Left lung (tissue), 10 donors: ENCODE measurements around the gene MPO. TPM values are rescaled to one million over a fixed set of nuclear protein-coding genes. Genes with fewer than 3 reads are reported as not detected.

Experiments
- ATAC-seq: fragments of 200-7000 bp; cut with Tn5 transposase; one replicate; pipeline ENCODE4 v1.9.1; 2020; ENCODE audit warnings: moderate library complexity
- DNase-seq, 4 donors: peaks; one replicate each; pipeline ENCODE4 v3.0.0-alpha.2; 2013 to 2020
- H3K27ac ChIP-seq, 2 donors: fragments of 200-600 bp; sonication (generic) in 1 of 2; one replicate each; pipeline versions ENCODE4 v1.5.0 to v1.8.0; 2020 to 2021
- H3K27me3 ChIP-seq, 2 donors: fragments of 200-600 bp; sonication (generic) in 1 of 2; one replicate each; pipeline versions ENCODE4 v1.5.0 to v1.8.0; 2020 to 2021
- H3K36me3 ChIP-seq, 2 donors: fragments of 200-600 bp; sonication (generic) in 1 of 2; one replicate each; pipeline versions ENCODE4 v1.5.0 to v1.8.0; 2020 to 2021
- H3K4me1 ChIP-seq, 2 donors: fragments of 200-600 bp; one replicate each; pipeline ENCODE4 v1.8.0; 2021
- H3K4me3 ChIP-seq, 2 donors: fragments of 200-600 bp; sonication (generic) in 1 of 2; one replicate each; pipeline versions ENCODE4 v1.5.0 to v1.8.0; 2020 to 2021; ENCODE audit warnings: mild to moderate bottlenecking in 1 of 2
- H3K9me3 ChIP-seq, 2 donors: fragments of 200-600 bp; sonication (generic) in 1 of 2; one replicate each; pipeline versions ENCODE4 v1.5.0 to v1.8.0; 2020 to 2021
- intact Hi-C, 2 donors: fragments of 100-400 bp; cut with DNase I; formaldehyde crosslinking; loops; one replicate each; pipeline versions ENCODE4 v1.11.2 to v1.14.2; 2022
- polyA plus RNA-seq, 6 donors: library from polyadenylated mRNA; unstranded; fragments of 120-200 nt; gene quantifications; one replicate each; pipeline ENCODE4 v1.2.1, GENCODE V29; 2013; ENCODE audit not compliant: insufficient read length in 6 of 6
- total RNA-seq, 2 donors: library from RNA; stranded (reverse); fragmentation: NEBNext Ultra II Directional; extraction: Animal tissue kit (Norgen Biotek cat#: 25700); gene quantifications; one replicate each; pipeline ENCODE4 v1.2.1, GENCODE V29; 2021
- TF ChIP-seq, protein P1 (sequence below), 2 donors: fragments of 200-600 bp; sonication (generic) in 1 of 2; IDR thresholded peaks; one replicate each; pipeline versions ENCODE4 v1.5.0 to v1.8.0; 2021; ENCODE audit warnings: antibody characterized with exemption in 2 of 2
- donor health status: DM: no; HTN: yes; CAD: no.
- donor health status: DM: no; HTN: no; CAD: no.

Gene MPO
- total and polyA plus RNA-seq, 8 donors: 1.0 to 15.3 (median 11.2) TPM

GRCh38 chr17:58328195-58329034 is 47.7 kb upstream of the MPO start, which contains the start of gene TSPOAP1:
Gene TSPOAP1, minus strand, starts transcription at chr17:58328795. Its CDS starts 875 bp downstream, at chr17:58327920.
- Histone ChIP-seq H3K36me3 (peaks cover 0 to 9% of the 10 kb centered on the region in 2 donors), H3K4me3 (peak within 1 kb of the TSS in 1 of 2 donors; percentile 86), H3K27me3 (peaks cover 0 to 48% of the 10 kb centered on the region in 2 donors), H3K27ac (peak within 1 kb of the TSS; percentile 48 to 100), H3K9me3 (no peaks in the 10 kb centered on the region), H3K4me1 (peaks cover 0 to 52% of the 10 kb centered on the region in 2 donors)
- TF ChIP-seq, protein P1, sequence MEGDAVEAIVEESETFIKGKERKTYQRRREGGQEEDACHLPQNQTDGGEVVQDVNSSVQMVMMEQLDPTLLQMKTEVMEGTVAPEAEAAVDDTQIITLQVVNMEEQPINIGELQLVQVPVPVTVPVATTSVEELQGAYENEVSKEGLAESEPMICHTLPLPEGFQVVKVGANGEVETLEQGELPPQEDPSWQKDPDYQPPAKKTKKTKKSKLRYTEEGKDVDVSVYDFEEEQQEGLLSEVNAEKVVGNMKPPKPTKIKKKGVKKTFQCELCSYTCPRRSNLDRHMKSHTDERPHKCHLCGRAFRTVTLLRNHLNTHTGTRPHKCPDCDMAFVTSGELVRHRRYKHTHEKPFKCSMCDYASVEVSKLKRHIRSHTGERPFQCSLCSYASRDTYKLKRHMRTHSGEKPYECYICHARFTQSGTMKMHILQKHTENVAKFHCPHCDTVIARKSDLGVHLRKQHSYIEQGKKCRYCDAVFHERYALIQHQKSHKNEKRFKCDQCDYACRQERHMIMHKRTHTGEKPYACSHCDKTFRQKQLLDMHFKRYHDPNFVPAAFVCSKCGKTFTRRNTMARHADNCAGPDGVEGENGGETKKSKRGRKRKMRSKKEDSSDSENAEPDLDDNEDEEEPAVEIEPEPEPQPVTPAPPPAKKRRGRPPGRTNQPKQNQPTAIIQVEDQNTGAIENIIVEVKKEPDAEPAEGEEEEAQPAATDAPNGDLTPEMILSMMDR (IDR thresholded peaks at IDR 0.05): no peak
- no peak for ATAC-seq
- peak in 2 of 4 donors; percentile 59 to 78 for DNase-seq
- intact Hi-C loops: no loop called here

DNA sequence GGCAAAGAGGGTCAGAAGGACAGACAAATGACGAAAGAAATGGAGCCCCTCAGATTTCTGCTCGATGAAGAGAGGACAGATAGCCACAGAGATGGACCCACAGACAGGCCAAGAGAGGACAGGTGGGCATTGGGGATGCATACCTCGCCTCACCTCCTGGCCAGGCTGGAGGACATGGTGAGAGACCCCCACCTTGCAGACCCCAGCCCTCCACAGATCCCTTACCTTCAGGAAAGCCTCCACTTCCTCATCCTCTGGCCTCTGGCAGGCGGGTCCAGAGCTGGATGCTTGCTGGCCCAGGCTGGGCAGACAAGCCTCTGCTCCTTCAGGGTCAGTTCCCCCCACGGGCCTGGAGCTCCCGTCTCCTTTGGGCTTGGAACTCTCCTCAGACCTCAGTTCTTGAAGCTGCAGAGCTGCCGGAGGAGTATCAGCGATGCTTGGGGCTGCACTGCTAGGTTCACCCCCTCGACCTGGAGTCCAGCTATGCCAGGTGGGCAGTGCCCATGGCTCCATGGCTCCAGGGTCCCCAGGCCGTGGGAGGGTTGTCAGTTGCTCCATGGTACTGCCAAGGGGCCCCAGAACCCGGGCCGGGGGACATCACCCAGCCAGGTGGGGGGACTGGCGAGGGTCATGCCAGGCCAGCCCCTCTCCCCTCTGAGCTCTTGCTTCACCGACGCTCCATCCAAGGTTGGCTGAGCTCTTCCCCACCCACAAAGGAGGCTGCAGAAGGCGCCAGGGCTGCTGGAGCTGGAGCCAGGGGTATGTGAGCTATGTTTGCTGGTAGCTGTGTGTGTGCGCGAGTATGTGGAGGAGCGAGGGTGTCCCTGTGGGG is 46.8 kb upstream of the MPO start:
- peaks cover 0 to 55% of the 10 kb centered on the region in 2 donors for H3K27me3 ChIP-seq
- ATAC-seq (no peak), DNase-seq (peak in 1 of 4 donors; percentile 78)
- peaks cover 0 to 9% of the 10 kb centered on the region in 2 donors for H3K36me3 ChIP-seq
- peak overlapping the region in 1 of 2 donors; percentile 100 for H3K27ac ChIP-seq
- H3K4me3 ChIP-seq: no peak overlapping the region
- peaks cover 0 to 49% of the 10 kb centered on the region in 2 donors for H3K4me1 ChIP-seq
- TF ChIP-seq, protein P1 (IDR thresholded peaks at IDR 0.05): no peak
- intact Hi-C loops: no loop called here
- H3K9me3 ChIP-seq: no peaks in the 10 kb centered on the region

DNA sequence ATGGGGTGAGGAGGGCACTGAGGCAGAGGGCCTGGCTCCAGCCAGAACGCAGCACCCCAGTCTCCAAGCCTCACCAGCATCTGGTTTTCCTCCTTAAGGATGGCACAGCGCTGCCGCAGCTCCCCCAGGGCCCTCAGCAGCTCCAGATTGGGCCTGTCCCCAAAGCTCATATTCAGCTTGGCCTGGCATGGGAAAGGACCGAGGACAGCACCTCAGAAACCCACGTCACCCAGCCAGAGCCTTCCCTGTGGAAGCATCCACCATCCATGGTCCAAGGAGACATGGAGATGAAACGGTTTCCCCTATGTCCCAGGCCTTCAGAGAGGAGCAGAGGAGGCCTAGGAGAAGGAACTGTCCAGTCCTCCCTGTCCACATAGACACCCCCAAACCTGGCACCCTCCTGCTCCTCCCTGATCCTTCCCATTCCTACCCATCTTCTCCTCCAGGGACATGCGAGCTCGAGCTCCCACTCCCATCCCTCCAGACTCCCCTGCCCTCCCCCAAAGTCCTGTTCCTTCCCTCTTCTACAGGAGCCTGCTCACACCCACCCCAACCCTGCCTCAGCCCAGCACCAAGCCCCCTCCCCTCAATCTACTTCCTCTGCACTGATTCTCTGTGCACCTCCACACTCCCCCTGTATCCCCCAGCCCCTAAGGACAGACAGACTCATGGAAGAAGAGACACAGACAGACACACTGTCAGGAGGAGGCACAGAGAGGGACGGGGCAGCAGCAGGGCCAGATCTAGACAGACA is 46.1 kb upstream of the MPO start:
- Histone ChIP-seq H3K27ac (no peak overlapping the region), H3K4me3 (no peak overlapping the region), H3K27me3 (peaks cover 0 to 55% of the 10 kb centered on the region in 2 donors), H3K4me1 (peaks cover 0 to 49% of the 10 kb centered on the region in 2 donors), H3K36me3 (peaks cover 0 to 9% of the 10 kb centered on the region in 2 donors), H3K9me3 (no peaks in the 10 kb centered on the region)
- no peak for ATAC-seq
- TF ChIP-seq, protein P1 (IDR thresholded peaks at IDR 0.05): no peak
- peak in 1 of 4 donors; percentile 33 for DNase-seq
- intact Hi-C loops: no loop called here

DNA sequence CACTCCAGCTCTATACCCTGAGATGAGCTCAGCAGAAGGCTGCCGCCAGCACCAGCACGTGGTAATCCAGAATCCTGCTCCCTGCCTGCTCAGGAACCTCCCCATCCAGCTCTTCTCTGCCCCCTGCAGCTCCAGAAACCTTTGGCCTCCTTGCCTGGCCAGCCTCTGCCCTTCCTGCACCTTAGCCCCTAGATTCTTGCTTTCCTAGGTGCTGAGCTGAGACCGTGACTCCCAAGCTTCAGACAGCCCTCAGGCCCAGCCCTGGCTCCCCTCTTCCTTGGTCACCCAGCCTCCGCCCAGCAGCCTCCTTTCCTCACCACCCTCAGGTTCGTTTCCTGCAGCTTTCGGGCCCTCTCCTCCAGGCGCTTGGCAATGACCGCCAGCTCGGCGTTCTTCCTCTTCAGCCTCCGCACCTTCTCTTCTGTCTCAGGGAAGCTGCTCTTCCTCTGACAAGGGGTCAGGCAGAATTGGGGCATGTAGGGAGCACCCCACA is 45.3 kb upstream of the MPO start:
- Histone ChIP-seq H3K9me3 (no peaks in the 10 kb centered on the region), H3K4me3 (no peak overlapping the region), H3K27me3 (peaks cover 0 to 55% of the 10 kb centered on the region in 2 donors), H3K27ac (no peak overlapping the region), H3K4me1 (peaks cover 0 to 49% of the 10 kb centered on the region in 2 donors), H3K36me3 (peaks cover 0 to 8% of the 10 kb centered on the region in 2 donors)
- TF ChIP-seq, protein P1 (IDR thresholded peaks at IDR 0.05): no peak
- intact Hi-C loops: no loop called here
- DNase-seq (peak in 1 of 4 donors; percentile 81), ATAC-seq (no peak)
